ACHN (cell line): ENCODE data around the gene PLCL1.

ENCODE experiments used
- DNase-seq: peaks from one replicate; pipeline ENCODE4 v3.0.0-alpha.2; 2015
- in situ Hi-C: cut with HindIII; loops from 2 replicates; pipeline ENCODE4 v1.10.0; 2017; ENCODE audit warnings: low sequenced_read_pairs, low pct_ligation_motif_present, low pct_unique_long_range_greater_than_20kb

The PLCL1 gene

DNA sequence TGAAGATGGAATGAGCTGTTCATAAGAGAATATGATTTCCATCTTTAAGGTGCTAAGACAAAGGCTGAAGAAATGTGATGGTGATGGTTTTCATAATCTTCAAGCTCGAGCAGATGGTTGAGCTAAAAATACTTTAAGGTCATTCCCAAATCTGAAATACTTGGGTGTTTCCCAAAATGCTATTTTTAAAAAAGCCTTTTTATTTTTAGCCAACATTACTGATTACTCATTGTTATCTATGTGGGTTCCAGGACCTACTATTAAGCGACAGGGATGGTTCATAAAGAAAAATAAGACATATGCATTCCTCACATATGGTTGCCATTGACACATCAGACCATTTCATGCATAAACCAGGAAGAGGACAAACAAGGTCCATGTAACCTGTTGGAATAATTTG lies 298.5 kb downstream of the PLCL1 start:
- in situ Hi-C loops = no loop called here
- no peak for DNase-seq

DNA sequence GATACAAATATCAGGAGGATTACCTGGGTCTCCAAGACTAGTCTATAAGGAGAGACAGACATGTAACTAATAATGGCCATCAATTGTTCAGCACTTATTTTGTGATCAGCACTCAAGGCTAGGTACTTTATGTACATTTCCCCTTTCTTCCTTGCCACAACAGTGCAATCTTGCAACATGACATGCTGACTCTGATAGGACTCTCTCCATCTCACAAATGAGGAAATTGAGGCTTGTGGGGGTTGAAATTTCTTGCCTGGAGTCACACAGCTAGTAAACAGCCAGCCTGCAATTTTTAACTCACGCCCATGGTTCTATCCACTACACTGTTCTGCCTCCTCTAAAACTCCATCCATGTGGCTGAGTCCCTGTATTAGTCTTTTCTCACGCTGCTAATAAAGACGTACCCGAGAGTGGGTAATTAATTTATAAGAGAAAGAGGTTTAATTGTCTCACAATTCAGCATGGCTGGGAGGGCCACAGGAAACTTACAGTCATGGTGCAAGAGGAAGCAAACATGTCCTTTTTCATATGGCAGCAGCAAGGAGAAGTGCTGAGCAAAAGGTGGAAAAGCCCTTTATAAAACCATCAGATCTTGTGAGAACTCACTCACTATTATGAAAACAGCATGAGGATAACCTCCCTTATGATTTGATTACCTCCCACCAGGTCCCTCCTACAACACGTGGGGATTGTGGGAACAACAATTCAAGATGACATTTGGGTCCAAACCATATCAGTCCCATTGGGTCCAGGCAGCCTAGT lies 302.4 kb downstream of the PLCL1 start:
- in situ Hi-C loops = no loop called here
- DNase-seq = no peak

DNA sequence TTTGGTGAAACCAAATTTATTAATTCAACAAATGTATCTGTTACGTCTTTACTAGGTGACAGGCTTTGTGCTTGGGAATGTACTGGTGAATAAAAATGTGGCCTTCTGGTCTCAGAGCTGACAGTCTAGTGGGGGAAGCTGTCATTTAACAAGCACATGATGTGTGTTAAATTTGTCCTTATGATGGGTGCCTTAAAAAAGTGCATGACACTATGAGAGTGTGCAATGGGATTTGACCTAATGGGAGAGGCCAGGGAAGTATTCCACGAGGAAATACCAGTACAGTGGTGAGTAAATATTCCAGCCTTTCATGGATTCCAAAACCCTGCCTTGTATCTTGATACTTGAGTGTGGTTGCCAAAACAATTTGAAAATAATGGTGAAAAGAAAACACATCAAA lies 308.9 kb downstream of the PLCL1 start:
- in situ Hi-C loops = no loop called here
- DNase-seq = no peak

DNA sequence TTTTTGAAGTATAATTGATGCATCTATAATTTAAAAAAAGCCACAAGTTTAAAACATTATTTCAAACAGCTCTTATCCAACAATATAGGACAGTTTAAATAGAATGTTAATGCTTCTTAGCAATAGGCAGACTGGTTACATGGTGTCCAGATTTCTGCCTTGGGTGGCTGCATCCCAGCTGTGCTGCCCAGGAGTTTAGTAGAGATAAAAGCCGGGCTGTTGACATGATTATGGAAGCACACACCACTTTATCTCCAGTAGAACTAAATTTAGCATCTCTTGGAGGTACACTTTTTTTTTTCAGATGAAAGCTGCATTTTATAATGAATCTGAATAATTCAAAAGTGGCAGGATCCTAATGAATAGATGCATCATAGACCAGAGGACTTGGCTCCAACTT lies 309.7 kb downstream of the PLCL1 start:
- no peak for DNase-seq
- in situ Hi-C loops = no loop called here

DNA sequence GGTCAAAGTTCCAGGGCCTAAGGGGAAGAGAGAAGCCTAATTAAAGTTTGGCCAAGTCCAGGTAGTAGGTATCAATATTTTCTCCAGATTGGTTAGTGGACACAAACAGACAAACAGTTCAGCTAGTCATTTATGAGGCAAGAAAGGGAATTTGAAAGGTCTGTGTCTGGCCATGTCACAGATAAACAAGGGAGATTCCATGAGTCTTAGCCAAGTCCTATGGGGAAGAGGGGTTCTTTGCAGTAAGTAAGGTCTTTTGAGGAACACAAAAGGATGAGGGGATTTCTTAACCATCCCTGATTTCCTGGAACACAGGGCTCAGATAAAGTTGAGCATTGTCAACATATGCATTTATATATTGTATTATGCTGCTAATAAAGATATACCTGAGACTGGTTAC lies 310.8 kb downstream of the PLCL1 start:
- no peak for DNase-seq
- in situ Hi-C loops = no loop called here

DNA sequence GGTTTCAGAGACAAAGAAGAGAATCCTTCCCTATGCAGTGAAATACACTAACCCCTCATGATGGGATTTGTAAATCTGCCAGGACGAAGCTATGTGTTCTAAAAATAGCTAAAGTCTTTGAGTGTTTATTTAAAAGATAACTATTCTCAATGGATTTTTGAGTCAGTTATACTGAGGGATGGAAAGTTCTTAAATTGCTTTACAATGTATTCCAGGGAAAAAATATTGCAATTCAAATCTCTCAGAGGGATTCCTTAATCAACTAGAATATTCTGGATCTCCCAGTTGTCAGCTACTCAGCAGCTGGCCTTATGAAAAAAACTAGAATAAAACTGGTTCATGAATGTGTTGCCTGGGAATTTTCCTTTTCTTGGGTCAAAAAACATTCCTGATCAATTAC lies 312.4 kb downstream of the PLCL1 start:
- in situ Hi-C loops = no loop called here
- DNase-seq = no peak

DNA sequence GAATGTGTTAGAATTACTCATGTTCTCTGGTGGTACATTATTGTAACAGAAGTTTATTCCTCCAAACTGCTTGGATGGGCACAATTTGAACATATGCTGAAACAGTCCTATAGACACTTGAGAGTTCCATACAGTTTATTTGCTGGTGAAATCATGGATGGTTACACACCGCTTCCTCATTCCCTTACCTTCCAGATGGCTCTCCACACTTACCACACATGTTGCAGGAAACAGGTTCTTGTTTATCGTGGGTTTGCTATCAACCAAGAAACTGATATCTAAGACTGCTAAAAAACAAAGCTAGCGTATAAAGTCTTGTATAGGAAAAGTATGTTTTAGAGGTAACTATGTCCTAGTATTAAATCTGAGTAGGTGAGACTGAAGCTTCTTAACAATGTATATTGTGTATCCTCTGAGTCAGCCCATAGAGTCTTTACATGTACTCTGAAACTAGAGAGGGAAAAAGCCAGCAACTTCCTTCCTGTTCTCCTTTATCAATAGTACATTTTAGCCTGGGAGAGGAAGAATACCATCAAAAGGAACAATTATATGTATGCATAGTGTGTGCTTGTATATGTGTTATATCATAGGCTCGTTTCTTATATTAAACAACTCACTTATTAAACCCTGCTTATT lies 313.1 kb downstream of the PLCL1 start:
- no peak for DNase-seq
- in situ Hi-C loops = no loop called here

DNA sequence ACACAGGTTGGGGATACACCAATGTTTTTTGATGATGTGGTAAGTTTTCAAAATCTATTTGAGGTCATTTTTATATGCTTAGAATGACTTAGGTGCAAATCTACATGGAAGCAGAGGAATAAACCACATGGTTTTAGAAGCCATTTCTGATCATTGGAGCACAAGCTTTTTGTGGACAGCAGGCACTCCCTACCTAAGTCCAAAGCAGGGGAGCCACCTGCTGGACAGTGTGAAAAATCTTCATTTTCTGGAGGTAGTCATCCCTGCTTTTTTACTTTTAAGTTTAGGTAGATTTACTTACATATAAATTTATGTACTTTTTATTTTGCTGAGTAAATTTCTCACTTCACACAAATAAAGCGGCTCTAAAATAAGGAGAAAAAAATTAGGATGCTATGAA lies 323.2 kb downstream of the PLCL1 start:
- in situ Hi-C loops = no loop called here
- peak; percentile 52 for DNase-seq

DNA sequence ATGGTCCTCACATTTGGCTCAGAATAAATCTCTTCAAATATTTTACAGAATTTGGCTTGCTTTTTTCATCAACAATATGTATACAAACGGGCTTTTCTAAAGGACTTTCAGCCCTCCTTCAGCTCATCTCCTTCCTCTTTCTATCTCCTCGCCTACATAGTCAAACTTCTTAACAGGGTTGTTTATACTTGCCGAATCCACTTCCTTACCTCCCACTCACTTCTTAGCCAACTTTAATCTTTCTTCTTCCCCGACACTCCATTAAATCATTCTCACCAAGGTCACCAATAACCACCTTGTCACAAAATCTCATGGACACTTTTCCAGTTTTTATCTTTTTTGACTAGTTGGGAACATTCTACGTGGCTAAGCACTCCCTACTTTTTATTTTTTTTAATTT lies 325.2 kb downstream of the PLCL1 start:
- no peak for DNase-seq
- in situ Hi-C loops = no loop called here

DNA sequence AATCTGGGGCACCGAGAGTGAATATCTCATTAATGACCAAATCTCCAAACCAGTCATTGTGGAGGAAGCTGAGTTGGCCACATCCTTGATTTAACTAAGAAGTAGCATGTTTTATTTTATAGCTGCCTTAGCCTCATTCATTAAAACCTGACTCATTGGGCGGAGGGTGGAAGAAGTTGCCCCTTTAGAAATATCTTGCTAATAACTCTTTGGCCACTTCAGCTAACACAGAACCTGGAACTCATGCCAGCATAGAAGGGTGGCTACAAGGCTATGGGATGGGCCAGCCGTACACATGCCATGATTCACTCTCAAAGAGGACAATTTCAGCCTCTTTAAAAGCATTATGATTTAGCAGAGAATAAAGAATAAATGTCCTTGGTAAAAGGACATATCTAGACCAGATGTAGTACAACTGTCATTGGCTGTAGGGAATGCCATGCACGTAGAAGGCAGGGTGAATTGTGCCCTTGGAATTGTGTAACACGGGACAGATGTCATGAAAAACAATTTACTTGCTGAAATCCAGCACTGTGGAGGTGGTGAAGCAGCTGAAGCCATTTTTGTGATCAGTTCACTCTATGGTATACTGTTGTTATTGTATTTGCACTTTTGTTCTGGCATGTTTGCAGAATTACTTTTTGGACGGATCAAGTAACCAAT lies 330.0 kb downstream of the PLCL1 start:
- DNase-seq = no peak
- in situ Hi-C loops = no loop called here

DNA sequence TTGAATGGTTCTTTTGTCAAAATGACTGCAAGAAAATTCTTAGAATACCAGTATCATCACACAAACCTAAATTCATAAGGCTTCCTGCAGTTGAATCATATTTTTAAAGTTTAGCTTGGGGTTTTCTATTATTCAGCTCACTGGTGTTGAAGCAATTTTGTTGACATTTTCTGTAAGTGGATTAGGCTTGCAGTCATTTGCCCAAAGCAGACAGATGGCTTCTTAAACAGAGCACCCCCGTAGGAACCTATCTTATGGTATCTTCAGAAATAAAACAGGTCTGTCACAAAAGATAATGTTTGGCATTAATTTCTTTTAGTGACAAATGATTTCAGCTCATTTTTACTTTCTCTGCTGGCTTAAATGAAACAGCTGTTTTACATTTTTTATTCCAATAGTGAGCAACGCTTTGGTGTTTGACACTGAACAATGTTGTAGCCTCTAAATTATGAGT lies 331.1 kb downstream of the PLCL1 start:
- in situ Hi-C loops = no loop called here
- DNase-seq = no peak

DNA sequence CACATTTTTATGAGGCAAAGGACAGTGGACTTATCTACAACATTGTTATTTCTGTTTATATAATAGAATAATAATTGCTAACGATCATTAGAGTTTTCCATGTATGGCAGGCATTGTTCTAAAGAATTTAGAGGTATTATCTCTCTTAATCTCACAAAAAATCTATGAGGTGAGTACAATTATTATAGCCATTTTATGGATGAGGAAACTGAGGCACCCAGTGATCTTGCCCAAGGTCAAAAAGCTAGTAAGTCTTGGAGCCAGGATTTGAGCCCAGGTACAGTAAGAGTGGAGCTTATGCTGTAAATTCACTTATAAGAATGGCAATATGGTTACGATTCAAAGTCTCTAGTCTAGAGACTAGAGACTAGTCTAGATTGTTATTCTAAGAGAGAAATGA lies 331.7 kb downstream of the PLCL1 start:
- no peak for DNase-seq
- in situ Hi-C loops = no loop called here

DNA sequence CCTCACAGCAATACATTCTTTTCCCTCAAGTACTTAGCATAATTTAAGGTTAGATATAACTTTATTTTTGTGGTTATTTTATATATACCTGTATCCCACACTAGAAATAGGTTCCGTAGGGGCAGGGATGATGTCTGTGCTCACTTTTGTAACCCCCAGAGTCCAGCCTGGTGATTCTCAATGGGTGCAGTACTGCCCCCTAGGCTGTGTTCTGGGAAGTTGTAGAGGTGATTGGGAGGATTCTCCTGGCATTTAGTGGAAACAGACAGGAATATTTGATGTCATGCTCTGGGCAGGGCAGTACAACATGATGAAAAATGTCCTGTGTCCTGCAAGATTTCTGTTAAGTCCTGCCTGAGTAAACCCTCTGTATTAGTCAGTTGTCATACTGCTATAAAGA lies 333.3 kb downstream of the PLCL1 start:
- in situ Hi-C loops = no loop called here
- no peak for DNase-seq

DNA sequence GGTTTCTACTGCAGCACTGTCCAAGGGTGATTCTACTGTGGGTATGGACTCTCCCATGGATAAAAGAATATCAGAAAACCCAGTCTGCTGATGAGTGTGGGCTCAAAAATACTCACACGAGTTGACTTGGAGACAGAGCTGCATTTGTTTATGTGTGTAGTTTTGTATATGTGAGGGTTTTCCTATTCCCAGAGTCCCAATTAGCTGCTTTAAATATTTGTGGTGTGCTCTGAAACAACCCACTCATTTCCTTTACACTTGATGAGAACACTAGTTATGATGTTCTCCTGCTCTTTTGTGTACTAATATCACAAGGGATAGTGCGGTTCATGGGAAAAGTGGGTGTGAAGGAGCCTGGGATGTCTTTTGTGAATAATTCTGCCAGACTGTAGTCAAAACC lies 337.3 kb downstream of the PLCL1 start:
- no peak for DNase-seq
- in situ Hi-C loops = no loop called here

DNA sequence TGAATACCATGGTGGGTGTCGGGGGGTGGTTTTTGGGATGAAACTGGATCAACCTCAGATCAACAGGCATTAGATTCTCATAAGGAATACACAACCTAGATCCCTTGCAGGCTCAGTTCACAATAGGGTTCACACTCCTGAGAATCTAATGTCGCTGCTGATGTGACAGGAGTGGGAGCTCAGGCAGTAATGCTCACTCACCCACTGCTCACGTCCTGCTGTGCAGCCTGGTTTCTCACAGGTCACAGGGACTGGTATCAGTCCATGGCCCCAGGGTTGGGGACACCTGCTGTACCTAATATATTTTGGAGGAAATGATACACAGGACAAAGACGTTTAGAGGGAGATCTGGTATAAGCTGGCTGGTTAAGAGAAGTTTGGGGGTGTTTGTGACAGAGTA lies 338.8 kb downstream of the PLCL1 start:
- in situ Hi-C loops = no loop called here
- DNase-seq = no peak

DNA sequence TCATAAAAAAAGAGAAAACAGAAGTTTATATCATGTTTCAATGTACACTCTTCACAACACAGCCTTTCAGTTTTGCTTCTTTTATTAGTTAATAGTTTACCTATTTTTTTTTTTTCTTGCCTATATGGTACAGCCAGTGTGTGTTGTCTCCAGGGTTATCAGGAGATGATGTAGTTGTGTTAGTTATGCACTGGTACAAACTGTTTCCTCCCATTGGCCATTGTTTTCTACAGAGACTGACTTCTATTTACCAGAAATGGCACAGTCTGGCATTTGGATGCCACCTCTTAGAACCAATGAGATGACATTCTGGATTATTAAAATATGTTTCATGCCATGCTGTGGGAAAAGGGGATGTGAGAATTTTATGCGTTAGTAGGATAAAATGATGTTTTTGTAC lies 339.4 kb downstream of the PLCL1 start:
- in situ Hi-C loops = no loop called here
- no peak for DNase-seq

DNA sequence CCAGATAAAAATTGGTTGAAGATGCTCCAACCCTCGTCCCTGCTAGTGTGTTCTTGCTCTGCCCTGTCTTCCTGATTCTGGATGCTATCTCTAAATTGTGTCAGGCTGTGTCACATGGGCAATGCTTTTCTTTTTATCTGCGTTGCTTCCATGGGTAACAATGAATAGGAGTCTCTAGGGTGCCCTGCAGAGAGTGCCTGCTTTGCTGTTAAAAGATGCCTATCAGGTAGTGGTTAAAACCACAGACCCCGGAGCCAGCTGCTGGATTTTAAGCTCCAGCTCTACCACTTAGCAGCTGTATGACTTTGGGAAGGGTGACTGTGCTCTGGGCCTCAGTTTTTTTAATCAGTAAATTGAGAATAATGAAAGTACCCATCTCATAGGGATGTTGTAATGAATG lies 340.3 kb downstream of the PLCL1 start:
- in situ Hi-C loops = no loop called here
- DNase-seq = no peak

DNA sequence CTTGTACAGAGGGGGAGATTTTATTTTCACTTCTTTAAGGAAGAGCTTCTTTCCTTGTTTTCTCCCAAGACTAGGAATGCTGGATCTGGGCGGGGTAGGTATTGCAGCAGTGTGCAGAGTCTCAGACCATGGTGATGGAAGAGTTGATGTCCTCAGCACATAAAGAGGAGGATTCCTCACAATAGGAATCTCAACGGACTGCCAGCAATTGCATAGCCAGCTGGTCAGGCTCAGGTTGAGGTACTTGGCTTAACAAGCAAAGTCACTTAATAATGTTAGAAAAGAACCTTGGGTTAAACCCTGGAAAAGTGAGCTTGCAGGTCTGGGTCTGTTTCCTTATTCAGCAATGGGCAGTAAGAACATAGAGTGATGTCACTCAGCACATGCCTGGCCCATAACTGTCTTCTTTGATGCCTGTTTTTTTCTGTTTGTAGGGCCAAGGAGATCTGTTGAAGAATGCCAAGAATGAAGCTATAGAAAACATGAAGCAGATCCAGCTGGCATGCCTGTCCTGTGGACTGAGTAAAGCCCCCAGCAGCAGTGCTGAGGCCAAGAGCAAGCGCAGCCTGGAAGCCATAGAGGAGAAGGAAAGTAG lies 342.1 kb downstream of the PLCL1 start:
- in situ Hi-C loops = no loop called here

DNA sequence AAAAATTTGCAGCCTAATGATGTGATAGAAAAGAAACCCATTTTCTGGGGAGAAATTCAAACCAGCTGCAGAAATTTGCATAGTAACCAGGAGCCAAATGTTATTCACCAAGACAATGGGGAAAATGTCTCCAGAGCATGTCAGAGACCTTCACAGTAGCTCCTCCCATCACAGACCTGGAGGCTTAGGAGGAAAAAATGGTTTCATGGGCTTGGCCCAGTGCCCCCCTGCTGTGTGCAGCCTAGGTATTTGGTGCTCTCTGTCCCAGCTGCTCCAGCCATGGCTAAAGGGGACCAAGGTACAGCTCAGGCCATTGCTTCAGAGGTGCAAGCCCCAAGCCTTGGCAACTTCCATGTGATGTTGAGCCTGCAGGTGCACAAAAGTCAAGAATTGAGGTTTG lies 352.9 kb downstream of the PLCL1 start:
- no peak for DNase-seq
- in situ Hi-C loops = no loop called here

More for the DNA sequence above, 342.1 kb downstream of the PLCL1 start:
- no peak for DNase-seq
